Forelimb muscle (tissue), 1 donor: Measurements from ENCODE around the gene SNX13. TPM values are rescaled to one million over a fixed set of nuclear protein-coding genes. Genes with fewer than 3 reads are reported as not detected.
"Not testable (repeated sequence)": the region's sequence is repeated elsewhere in the genome, so short reads cannot be mapped to it uniquely, and the experiment has no call there.

ENCODE experiments used
- DNase-seq: peaks from one replicate; pipeline ENCODE4 v3.0.0-alpha.2; 2013; ENCODE audit warnings: low read depth
- polyA plus RNA-seq: library from polyadenylated mRNA; unstranded; fragments of 120-200 nt; gene quantifications from one replicate; pipeline ENCODE4 v1.2.1, GENCODE V29; 2013; ENCODE audit not compliant: insufficient read length

SNX13 gene
- polyA plus RNA-seq, 1 donor: 19.0 TPM

GRCh38 chr7:17913250-17913649, 27.0 kb downstream of the SNX13 start:
- no peak for DNase-seq

GRCh38 chr7:17912536-17913235, 27.6 kb downstream of the SNX13 start:
- DNase-seq: no peak

GRCh38 chr7:17912050-17912449, 28.2 kb downstream of the SNX13 start:
- no peak for DNase-seq

- DNase-seq: no peak
These were observed 29.9 kb downstream of the SNX13 start for GRCh38 chr7:17910377-17910776.

GRCh38 chr7:17909310-17909709, 31.0 kb downstream of the SNX13 start:
- not testable (repeated sequence) for DNase-seq

GRCh38 chr7:17907014-17907413, 33.3 kb downstream of the SNX13 start:
- DNase-seq: no peak

GRCh38 chr7:17903337-17903736, 37.0 kb downstream of the SNX13 start:
- DNase-seq: no peak

- no peak for DNase-seq
These were observed 37.7 kb downstream of the SNX13 start for GRCh38 chr7:17902599-17902998.

GRCh38 chr7:17900464-17900863, 39.8 kb downstream of the SNX13 start:
- no peak for DNase-seq

- DNase-seq: no peak
These were observed 42.2 kb downstream of the SNX13 start for GRCh38 chr7:17898111-17898510.

- DNase-seq: no peak
These were observed 53.0 kb downstream of the SNX13 start for GRCh38 chr7:17887286-17887685.

GRCh38 chr7:17882685-17883084, 57.6 kb downstream of the SNX13 start:
- DNase-seq: no peak

- no peak for DNase-seq
These were observed 61.1 kb downstream of the SNX13 start for GRCh38 chr7:17879075-17879661.

- DNase-seq: no peak
These were observed 61.7 kb downstream of the SNX13 start for GRCh38 chr7:17878627-17879026.

GRCh38 chr7:17871815-17872533, 68.3 kb downstream of the SNX13 start:
- DNase-seq: no peak

- no peak for DNase-seq
These were observed 69.9 kb downstream of the SNX13 start for GRCh38 chr7:17870406-17870805.

- DNase-seq: no peak
These were observed 76.5 kb downstream of the SNX13 start for GRCh38 chr7:17863809-17864143.

- DNase-seq: no peak
These were observed 77.0 kb downstream of the SNX13 start for GRCh38 chr7:17863095-17863808.

- no peak for DNase-seq
These were observed 84.0 kb downstream of the SNX13 start for GRCh38 chr7:17856251-17856650.

- no peak for DNase-seq
These were observed 85.1 kb downstream of the SNX13 start for GRCh38 chr7:17855202-17855601.

- DNase-seq: no peak
These were observed 85.8 kb downstream of the SNX13 start for GRCh38 chr7:17854261-17855047.

GRCh38 chr7:17852361-17852760, 87.9 kb downstream of the SNX13 start:
- DNase-seq: no peak
